ENCODE measurements around the gene NAA15. TPM values are rescaled to one million over a fixed set of nuclear protein-coding genes. Genes with fewer than 3 reads are reported as not detected.

The NAA15 gene
- polyA plus RNA-seq, 3 donors = 5.2 to 20.2 (median 8.8) TPM

- no peak overlapping the region for H3K4me3 Mint-ChIP-seq
- DNase-seq = no peak
- Histone ChIP-seq H3K9me3 (replicated peaks in 1 of 2; ENCODE audit: control insufficient read depth in 1 of 2, insufficient read depth in 1 of 2, low read length in 2 of 2) (no peaks in the 10 kb centered on the region), H3K4me2 (replicated peaks; ENCODE audit: extremely low read depth, low read length, poor library complexity, severe bottlenecking) (no peak overlapping the region), H3K79me2 (ENCODE audit: insufficient read depth, low read length) (peaks cover 96% of the 10 kb centered on the region), H3K4me1 (ENCODE audit: control insufficient read depth in 1 of 2, insufficient read depth in 2 of 2, low read length in 2 of 2) (no peaks in the 10 kb centered on the region), H3K36me3 (replicated peaks in 1 of 2; ENCODE audit: control insufficient read depth in 1 of 2, insufficient read depth in 2 of 2, low read length in 2 of 2) (peaks cover 2 to 17% of the 10 kb centered on the region in 2 donors), H3K9ac (ENCODE audit: insufficient read depth, low read length, poor library complexity, severe bottlenecking) (no peak overlapping the region), H3K4me3 (replicated peaks in 1 of 3; ENCODE audit: low read depth in 2 of 3, low read length in 3 of 3) (no peak overlapping the region), H3K27me3 (ENCODE audit: control insufficient read depth in 2 of 2, insufficient read depth in 2 of 2, low read length in 2 of 2) (no peaks in the 10 kb centered on the region), H3K27ac (ENCODE audit: low read depth in 1 of 2, low read length in 2 of 2) (peak overlapping the region in 1 of 2 donors; percentile 5), H2AFZ (ENCODE audit: insufficient read depth, low read depth, low read length, poor library complexity, severe bottlenecking) (no peak overlapping the region), H4K20me1 (ENCODE audit: insufficient read depth, low read length) (peaks cover 73% of the 10 kb centered on the region)
- H3K9me3 Mint-ChIP-seq = peaks cover 0 to 4% (median 0%) of the 10 kb centered on the region in 7 donors
- TF ChIP-seq, protein P1, sequence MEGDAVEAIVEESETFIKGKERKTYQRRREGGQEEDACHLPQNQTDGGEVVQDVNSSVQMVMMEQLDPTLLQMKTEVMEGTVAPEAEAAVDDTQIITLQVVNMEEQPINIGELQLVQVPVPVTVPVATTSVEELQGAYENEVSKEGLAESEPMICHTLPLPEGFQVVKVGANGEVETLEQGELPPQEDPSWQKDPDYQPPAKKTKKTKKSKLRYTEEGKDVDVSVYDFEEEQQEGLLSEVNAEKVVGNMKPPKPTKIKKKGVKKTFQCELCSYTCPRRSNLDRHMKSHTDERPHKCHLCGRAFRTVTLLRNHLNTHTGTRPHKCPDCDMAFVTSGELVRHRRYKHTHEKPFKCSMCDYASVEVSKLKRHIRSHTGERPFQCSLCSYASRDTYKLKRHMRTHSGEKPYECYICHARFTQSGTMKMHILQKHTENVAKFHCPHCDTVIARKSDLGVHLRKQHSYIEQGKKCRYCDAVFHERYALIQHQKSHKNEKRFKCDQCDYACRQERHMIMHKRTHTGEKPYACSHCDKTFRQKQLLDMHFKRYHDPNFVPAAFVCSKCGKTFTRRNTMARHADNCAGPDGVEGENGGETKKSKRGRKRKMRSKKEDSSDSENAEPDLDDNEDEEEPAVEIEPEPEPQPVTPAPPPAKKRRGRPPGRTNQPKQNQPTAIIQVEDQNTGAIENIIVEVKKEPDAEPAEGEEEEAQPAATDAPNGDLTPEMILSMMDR (IDR thresholded peaks at IDR 0.05) = no peak
- H3K4me1 Mint-ChIP-seq = peaks cover 18% of the 10 kb centered on the region
- WGBS (ENCODE audit: insufficient coverage) = 97% methylated on average over 3 of the region's 3 CpGs
- H3K27ac Mint-ChIP-seq = peak overlapping the region in 1 of 7 donors; percentile 63
- peaks cover 18 to 38% of the 10 kb centered on the region in 2 donors for H3K36me3 Mint-ChIP-seq
- H3K27me3 Mint-ChIP-seq (ENCODE audit: low read depth in 3 of 3) = peaks cover 0 to 1% (median 0%) of the 10 kb centered on the region in 3 donors
- intact Hi-C loops (cut with micrococcal nuclease) = no loop called here
Observed at GRCh38 chr4:139330283-139330682, 29.0 kb downstream of the NAA15 start.

- WGBS (ENCODE audit: insufficient coverage) = no CpG with 5 or more reads among the region's 1 CpG
- Mint-ChIP-seq H3K4me3 (no peak overlapping the region), H3K4me1 (peaks cover 18% of the 10 kb centered on the region), H3K36me3 (peaks cover 20 to 43% of the 10 kb centered on the region in 2 donors), H3K9me3 (peaks cover 0 to 4% (median 0%) of the 10 kb centered on the region in 7 donors), H3K27me3 (ENCODE audit: low read depth in 3 of 3) (no peaks in the 10 kb centered on the region), H3K27ac (peak overlapping the region in 3 of 7 donors; percentile 10 to 44 (median 20))
- H3K27me3 ChIP-seq (ENCODE audit: control insufficient read depth in 2 of 2, insufficient read depth in 2 of 2, low read length in 2 of 2) = no peaks in the 10 kb centered on the region
- no peak overlapping the region for H3K4me2 ChIP-seq (replicated peaks; ENCODE audit: extremely low read depth, low read length, poor library complexity, severe bottlenecking)
- no peak overlapping the region for H3K9ac ChIP-seq (ENCODE audit: insufficient read depth, low read length, poor library complexity, severe bottlenecking)
- intact Hi-C loops (cut with micrococcal nuclease) = no loop called here
- H3K27ac ChIP-seq (ENCODE audit: low read depth in 1 of 2, low read length in 2 of 2) = no peak overlapping the region
- H2AFZ ChIP-seq (ENCODE audit: insufficient read depth, low read depth, low read length, poor library complexity, severe bottlenecking) = no peak overlapping the region
- H3K79me2 ChIP-seq (ENCODE audit: insufficient read depth, low read length) = peaks cover 92% of the 10 kb centered on the region
- no peaks in the 10 kb centered on the region for H3K4me1 ChIP-seq (ENCODE audit: control insufficient read depth in 1 of 2, insufficient read depth in 2 of 2, low read length in 2 of 2)
- H3K9me3 ChIP-seq (replicated peaks in 1 of 2; ENCODE audit: control insufficient read depth in 1 of 2, insufficient read depth in 1 of 2, low read length in 2 of 2) = no peaks in the 10 kb centered on the region
- peaks cover 69% of the 10 kb centered on the region for H4K20me1 ChIP-seq (ENCODE audit: insufficient read depth, low read length)
- no peak overlapping the region for H3K4me3 ChIP-seq (replicated peaks in 1 of 3; ENCODE audit: low read depth in 2 of 3, low read length in 3 of 3)
- no peak for DNase-seq
- H3K36me3 ChIP-seq (replicated peaks in 1 of 2; ENCODE audit: control insufficient read depth in 1 of 2, insufficient read depth in 2 of 2, low read length in 2 of 2) = peaks cover 2 to 19% of the 10 kb centered on the region in 2 donors
- TF ChIP-seq, protein P1 (IDR thresholded peaks at IDR 0.05) = no peak
Observed at GRCh38 chr4:139331185-139331584, 29.9 kb downstream of the NAA15 start.
